Mucosa of descending colon (tissue), 3 donors: ENCODE results near the gene RSPH3. TPM values are rescaled to one million over a fixed set of nuclear protein-coding genes. Genes with fewer than 3 reads are reported as not detected.
A peak's percentile ranks its signal among the peaks of the same experiment; 100 is the strongest.

Source experiments
- ATAC-seq: fragments of 200-7000 bp; cut with Tn5 transposase; one replicate; pipeline ENCODE4 v1.9.1; 2020; ENCODE audit warnings: mild to moderate bottlenecking, moderate library complexity
- DNase-seq, 3 donors: peaks; one replicate each; pipeline ENCODE4 v3.0.0-alpha.2; 2020
- H3K36me3 ChIP-seq: fragments of 200-600 bp; one replicate; pipeline ENCODE4 v1.8.0; 2021; ENCODE audit warnings: low read depth, mild to moderate bottlenecking
- H3K4me1 ChIP-seq: fragments of 200-600 bp; one replicate; pipeline ENCODE4 v1.8.0; 2021; ENCODE audit warnings: low read depth, mild to moderate bottlenecking
- H3K4me3 ChIP-seq: fragments of 200-600 bp; one replicate; pipeline ENCODE4 v1.8.0; 2021; ENCODE audit warnings: mild to moderate bottlenecking
- H3K9me3 ChIP-seq: fragments of 200-600 bp; one replicate; pipeline ENCODE4 v1.8.0; 2021; ENCODE audit warnings: mild to moderate bottlenecking
- CTCF ChIP-seq: fragments of 200-600 bp; IDR thresholded peaks from one replicate; pipeline ENCODE4 v1.8.0; 2022; ENCODE audit warnings: antibody characterized with exemption, mild to moderate bottlenecking
- intact Hi-C, 2 donors: fragments of 100-400 bp; cut with DNase I in 1 of 2; cut with micrococcal nuclease in 1 of 2; formaldehyde crosslinking; loops; one replicate each; pipeline versions ENCODE4 v1.11.0 to v1.11.1; 2022; cut with DNase I, micrococcal nuclease
- long read RNA-seq, 2 donors: library from polyadenylated mRNA; unstranded; transcript quantifications; one replicate each; pipeline ENCODE4 v2.0.0, GENCODE V29; 2019 to 2021
- total RNA-seq, 3 donors: library from RNA; stranded (reverse); fragmentation: NEBNext Ultra II Directional in 2 of 3; extraction: Animal tissue kit (Norgen Biotek cat#: 25700) in 2 of 3; gene quantifications; one replicate each; pipeline versions ENCODE4 v1.2.1 to v1.2.4, GENCODE V29; 2021 to 2023
- donor health status: DM: no; HTN: no; CAD: no; lungs with moderate emphysema.
- donor health status: DM: no; HTN: no; CAD: no.
- donor health status: DM: no; HTN: yes; CAD: no.

Gene RSPH3
- total RNA-seq = 10 to 100 TPM; 17.3 to 23.1 (median 18.6) TPM
- long read RNA-seq, donor 1, full-length matches to known transcripts = 8 of 13 reads
- long read RNA-seq, donor 1, partial matches to known transcripts = 0 of 13 reads
- long read RNA-seq, donor 1, other reads (novel, unspliced or antisense) = 5 of 13 reads
- long read RNA-seq, donor 2, full-length matches to known transcripts = 6 of 8 reads
- long read RNA-seq, donor 2, partial matches to known transcripts = 1 of 8 reads
- long read RNA-seq, donor 2, other reads (novel, unspliced or antisense) = 1 of 8 reads

GRCh38 chr6:158999666-159000403, at the start of gene RSPH3:
Gene RSPH3, minus strand, starts transcription at chr6:159000202. Its CDS starts 652 bp downstream, at chr6:158999550.
- H3K36me3 ChIP-seq = no peaks in the 10 kb centered on the region
- peak within 1 kb of the TSS; percentile 57 for H3K4me3 ChIP-seq
- H3K9me3 ChIP-seq = no peaks in the 10 kb centered on the region
- ATAC-seq = peak; percentile 95
- intact Hi-C loops = no loop called here
- peaks cover 6% of the 10 kb centered on the region for H3K4me1 ChIP-seq
- DNase-seq = peak; percentile 94 to 97 (median 97)
- no peak for TF ChIP-seq CTCF

GRCh38 chr6:159047891-159048685, 48.1 kb upstream of the RSPH3 start:
- intact Hi-C loops = no loop called here

GRCh38 chr6:159045801-159046200, 45.8 kb upstream of the RSPH3 start:
- intact Hi-C loops = no loop called here
- H3K9me3 ChIP-seq = no peaks in the 10 kb centered on the region
- no peaks in the 10 kb centered on the region for H3K36me3 ChIP-seq
- no peaks in the 10 kb centered on the region for H3K4me1 ChIP-seq
- no peak for TF ChIP-seq CTCF
- H3K4me3 ChIP-seq = no peak overlapping the region
- ATAC-seq (no peak), DNase-seq (no peak)

More at GRCh38 chr6:159047891-159048685, 48.1 kb upstream of the RSPH3 start:
- H3K4me3 ChIP-seq = no peak overlapping the region
- H3K4me1 ChIP-seq = no peaks in the 10 kb centered on the region
- no peaks in the 10 kb centered on the region for H3K36me3 ChIP-seq
- no peak for ATAC-seq
- H3K9me3 ChIP-seq = no peaks in the 10 kb centered on the region
- DNase-seq = no peak
- TF ChIP-seq CTCF = no peak

- intact Hi-C loops = no loop called here
- no peaks in the 10 kb centered on the region for H3K4me1 ChIP-seq
- no peaks in the 10 kb centered on the region for H3K9me3 ChIP-seq
- peak; percentile 66 to 85 (median 78) for DNase-seq
- ATAC-seq = peak; percentile 78
- no peak for TF ChIP-seq CTCF
- H3K36me3 ChIP-seq = no peaks in the 10 kb centered on the region
- H3K4me3 ChIP-seq = peak within 1 kb of the TSS; percentile 6
Measured at GRCh38 chr6:159044899-159045727, 45.1 kb upstream of the RSPH3 start, which contains the start of gene TAGAP. Gene TAGAP, minus strand, starts transcription at chr6:159044991. Its CDS starts 845 bp downstream, at chr6:159044146.

- Histone ChIP-seq H3K4me3 (peak overlapping the region; percentile 6), H3K9me3 (no peaks in the 10 kb centered on the region), H3K4me1 (no peaks in the 10 kb centered on the region), H3K36me3 (no peaks in the 10 kb centered on the region)
- TF ChIP-seq CTCF = no peak
- no peak for ATAC-seq
- intact Hi-C loops = loop anchor here in 1 of 2 donors (2.0 kb wide), 1 partner anchor 63 kb away; no protein-coding TSS in a partner anchor
- no peak for DNase-seq
Measured at GRCh38 chr6:159043947-159044346, 43.9 kb upstream of the RSPH3 start.
